ENCODE results near the gene CHKA.

The CHKA gene

DNA sequence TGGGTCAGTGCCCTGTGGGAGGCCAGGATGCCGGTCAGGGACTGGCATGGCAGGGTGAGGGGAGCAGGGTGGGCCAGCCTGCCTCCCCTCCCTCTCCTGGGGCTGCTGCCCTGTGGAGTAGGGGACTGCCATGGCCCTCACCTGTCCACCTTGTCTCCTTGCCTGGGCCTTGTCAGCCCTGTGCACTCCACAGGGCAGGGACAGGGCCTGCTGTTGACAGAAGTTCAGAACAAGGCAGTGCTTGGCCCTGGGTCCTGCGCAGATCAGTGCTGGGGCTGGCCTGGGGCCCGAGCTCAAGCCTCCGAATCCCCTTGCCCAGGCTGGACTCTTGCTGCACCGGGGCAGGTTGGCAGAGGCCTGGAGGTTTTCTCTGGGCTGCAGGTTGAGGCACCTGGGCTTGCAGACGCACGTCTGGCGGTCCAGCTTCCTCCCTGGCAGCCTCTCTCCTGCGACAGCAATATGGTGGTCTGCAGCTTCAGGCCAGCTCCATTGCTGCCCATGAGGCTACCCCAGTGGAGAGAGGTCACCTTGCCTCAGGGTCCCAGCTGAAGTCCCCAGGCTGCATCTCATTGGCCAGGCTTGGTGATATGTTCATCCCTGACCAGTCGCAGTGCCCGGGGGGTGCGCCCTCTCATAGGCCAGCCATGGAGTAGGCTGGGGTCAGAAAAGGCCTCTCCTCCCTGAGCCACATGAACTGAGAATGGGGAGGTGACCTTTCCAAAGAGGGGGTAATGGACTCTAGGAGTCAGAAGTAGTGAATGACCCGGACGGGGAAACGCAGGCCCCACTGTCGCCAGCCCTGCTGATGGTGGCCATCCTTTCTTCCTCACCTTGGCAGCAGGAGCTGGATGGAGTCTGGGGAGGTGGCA is 21.5 kb upstream of the CHKA start:
- no peak for DNase-seq (ENCODE audit: low read depth in 2 of 2)

DNA sequence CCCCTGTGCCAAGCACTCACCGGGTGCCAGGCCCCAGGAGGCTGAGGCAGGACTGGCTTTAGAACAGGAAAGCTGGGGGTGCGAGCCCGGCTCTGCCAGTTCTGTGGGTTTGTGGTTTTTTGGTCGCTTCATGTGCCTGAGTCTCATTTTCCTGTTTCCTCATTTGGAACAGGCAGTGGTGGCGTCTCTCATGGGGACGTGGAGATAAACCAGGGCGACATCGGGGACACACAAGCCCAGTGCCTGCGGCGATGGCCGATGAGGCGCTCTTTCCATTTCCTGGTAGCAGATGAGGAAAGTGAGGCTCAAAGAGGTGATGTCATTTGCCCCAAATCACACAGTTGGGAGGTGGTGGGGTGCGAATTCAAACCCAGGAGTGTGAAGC is 20.8 kb upstream of the CHKA start:
- DNase-seq (ENCODE audit: low read depth in 2 of 2) = peak; percentile 17 to 43

DNA sequence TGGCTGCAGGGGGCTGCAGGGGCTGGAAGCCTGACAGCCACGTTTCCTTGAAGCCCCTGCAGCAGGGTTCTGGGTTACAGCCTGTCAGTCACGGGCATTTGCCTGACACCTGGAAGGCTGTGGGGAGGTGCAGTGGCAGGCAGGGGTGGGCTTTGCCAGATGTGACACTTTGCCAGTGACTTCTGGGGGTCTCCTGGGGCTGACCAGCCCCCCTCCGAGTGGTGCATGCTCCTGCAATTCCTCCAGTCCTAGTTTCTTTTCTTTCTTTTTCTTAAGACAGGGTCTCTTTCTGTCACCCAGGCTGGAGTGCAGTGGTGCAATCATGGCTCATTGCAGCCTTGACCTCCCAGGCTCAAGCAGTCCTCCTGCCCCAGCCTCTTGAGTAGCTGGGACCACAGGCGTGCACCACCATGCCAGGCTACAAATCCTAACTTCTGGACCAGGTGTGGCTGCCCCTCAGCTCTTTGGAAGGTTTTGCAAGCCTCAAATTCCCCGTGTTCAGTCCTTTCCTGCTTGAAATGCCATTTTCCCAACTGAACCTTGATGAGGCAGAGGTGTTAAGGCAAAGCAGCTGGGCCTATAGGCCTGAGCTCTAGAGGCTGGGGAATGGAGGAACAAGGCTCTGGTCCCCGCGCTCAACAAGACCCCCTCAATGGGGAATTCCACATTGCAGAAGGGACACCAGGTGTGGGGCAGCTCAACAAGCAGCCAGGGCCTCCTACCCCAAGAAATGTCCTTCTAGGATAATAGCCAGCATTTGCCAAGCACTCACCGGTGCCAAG is 20.2 kb upstream of the CHKA start:
- no peak for DNase-seq (ENCODE audit: low read depth in 2 of 2)

DNA sequence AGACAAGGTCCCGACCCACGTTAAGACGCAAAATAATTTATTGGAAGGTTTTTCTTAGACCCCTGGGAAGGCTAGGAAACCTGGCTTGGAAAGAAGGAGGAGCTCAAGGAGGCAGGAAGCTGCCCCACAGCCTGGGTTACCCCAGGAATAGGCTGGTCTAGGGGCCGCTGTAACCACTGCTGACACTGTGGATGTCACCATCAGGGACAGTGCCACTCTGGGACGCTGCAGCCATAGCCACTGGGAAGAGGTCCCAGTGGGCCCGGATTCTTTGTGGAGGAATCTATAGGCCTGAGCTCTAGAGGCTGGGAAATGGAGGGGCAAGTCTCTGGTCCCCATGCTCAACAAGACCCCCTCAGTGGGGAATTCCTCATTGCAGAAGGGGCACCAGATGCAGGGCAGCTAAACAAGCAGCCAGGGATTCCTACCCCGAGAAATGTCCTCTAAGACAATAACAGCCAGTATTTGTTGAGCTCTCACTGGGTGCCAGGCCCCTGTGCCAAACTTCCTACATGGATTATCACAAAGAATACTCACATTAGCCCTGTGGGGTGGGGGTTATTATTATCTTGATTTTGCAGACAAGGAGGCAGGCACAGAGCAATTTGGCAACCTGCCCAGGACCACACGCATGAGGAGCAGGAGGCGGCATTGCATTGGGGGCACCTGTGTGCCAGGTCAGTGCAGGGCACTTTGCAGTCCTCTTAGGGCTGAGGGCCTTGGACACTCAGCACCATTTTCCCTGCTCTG is 19.5 kb upstream of the CHKA start:
- no peak for DNase-seq (ENCODE audit: low read depth in 2 of 2)

DNA sequence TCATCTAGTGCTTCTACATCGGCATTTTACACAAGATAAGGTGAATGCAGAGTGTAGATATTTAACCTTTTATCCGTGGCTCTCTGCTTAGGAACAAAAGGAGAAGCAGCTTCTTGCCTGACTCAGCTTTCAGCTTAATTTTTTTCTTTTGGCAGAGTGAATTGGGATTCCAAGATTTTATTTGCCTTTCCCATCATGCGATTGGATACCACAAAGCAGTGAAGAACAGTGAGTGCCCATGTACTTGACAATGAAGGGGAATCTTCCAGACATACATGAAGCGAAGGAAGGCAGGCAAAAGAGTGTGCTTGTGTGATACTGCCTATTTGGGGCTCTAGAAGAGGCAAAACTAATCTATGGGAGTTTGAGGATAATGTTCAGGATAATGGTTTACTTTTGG is 17.0 kb upstream of the CHKA start:
- no peak for DNase-seq (ENCODE audit: low read depth in 2 of 2)

DNA sequence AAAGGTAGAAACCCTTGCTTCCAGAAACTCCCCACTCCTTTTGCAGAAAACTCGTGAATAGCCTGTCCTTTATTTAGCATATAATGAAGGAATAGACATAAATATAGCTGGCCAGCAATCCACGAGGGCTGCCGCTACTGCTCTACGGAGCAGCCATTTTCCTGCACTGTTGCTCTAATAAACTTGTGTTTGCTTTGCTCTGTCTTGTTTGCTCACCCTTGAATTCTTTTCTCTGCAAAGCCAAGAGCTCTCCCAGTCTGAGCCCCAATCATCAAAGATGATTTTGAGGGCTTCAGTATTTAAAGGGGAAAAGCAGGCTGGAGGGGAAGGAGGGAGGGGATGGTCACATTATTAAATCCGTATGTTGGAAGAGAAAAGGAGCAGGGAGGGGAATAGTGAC is 16.6 kb upstream of the CHKA start:
- no peak for DNase-seq (ENCODE audit: low read depth in 2 of 2)

DNA sequence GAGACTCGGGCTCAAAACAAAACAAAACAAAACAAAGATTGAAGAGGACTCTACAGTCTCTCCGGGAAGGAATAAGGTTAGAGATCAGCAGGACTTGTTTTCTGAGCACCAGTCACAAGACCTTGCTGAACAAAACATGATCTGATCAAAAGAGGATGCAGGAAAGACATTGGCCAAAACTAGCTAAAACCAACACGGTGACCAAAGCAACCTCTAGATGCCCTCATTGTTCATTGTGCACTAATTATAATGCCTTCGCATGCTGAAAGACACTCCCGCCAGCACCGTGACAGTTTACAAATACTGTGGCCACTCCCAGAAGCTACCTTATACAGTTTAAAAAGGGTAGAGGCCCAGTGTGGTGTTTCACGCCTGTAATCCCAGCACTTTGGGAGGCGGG is 15.7 kb upstream of the CHKA start:
- DNase-seq (ENCODE audit: low read depth in 2 of 2) = no peak

DNA sequence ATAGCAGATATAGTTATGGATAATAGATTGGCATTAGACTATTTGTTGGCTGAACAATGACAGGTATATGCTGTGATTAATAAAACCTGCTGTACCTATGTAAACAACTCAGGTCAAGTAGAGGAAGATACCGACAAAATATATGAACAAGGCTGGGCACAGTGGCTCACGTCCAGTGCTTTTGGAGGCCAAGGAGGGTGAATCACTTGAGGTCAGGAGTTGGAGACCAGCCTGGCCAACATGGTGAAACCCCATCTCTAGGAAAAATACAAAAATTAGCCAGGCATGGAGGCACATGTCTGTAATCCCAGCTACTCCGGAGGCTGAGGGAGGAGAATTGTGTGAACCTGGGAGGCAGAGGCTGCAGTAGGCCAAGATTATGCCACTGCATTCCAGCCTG is 14.0 kb upstream of the CHKA start:
- DNase-seq (ENCODE audit: low read depth in 2 of 2) = no peak

DNA sequence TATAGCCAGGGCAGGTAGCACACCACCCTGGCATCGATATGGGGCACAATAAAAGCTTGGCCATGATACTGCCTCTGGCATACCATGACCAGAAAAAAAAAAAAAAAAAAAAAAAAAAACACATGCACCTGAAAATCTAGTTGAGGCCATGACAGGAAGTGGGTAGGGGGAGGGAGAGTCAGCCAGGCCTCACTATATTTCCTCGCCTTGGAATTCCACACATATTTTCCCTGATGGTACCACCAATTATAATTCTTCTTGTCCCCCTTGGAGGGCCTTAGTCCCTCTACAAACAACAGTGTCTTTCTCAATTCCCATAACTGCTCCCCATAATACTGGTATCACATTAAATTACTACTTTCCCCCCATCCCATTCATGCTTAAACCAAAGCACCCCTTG is 12.6 kb upstream of the CHKA start:
- no peak for DNase-seq (ENCODE audit: low read depth in 2 of 2)

DNA sequence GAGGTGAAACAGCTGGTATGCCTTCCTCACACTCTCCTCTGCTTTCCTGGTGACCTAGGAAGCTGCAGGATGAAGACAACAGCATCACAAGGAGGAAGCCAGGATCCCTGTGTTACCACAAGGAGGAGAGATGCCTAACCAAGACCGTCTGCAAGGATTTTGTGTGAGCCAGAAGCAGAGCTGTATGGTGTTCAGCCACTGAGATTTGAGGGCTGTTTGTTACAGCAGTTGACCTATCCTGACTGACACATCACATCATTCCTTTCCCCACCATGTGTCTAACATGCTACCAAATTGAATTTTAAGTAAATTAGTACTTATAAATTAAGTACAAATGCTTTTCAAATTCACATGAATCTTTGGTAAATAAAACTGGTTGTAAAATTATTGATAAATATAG is 8.9 kb upstream of the CHKA start:
- no peak for DNase-seq (ENCODE audit: low read depth in 2 of 2)

DNA sequence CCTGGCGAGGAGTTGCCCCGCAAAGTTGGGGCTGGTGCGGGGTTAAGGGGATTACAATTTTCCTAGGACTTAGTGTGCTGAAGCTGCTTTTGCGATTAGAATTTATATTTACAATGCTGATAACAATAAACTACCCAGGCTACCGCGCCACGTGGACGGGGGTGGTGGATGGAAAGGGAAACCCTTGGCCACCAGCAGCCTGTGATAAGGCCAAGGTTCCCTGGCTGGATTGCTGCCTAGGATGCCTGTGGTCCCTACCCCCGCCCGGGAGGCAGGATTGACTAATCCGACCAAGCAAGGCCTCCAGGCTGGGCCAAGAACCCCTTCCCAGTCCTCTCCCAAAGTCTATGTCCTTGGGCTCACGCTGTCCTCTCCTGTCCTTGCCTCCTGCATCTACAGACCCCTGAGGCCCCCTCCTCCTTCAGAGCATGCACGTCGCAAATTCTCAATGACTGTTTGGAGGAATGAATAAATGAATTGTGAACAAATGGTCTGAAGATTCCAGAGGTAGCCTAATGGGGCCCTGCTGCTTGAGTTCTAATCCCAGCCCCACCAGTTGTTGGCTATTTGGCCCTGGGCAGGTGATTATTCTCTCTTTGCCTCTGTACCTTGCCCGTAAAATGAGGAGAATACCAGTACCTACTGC is 7.6 kb upstream of the CHKA start:
- DNase-seq (ENCODE audit: low read depth in 2 of 2) = no peak

DNA sequence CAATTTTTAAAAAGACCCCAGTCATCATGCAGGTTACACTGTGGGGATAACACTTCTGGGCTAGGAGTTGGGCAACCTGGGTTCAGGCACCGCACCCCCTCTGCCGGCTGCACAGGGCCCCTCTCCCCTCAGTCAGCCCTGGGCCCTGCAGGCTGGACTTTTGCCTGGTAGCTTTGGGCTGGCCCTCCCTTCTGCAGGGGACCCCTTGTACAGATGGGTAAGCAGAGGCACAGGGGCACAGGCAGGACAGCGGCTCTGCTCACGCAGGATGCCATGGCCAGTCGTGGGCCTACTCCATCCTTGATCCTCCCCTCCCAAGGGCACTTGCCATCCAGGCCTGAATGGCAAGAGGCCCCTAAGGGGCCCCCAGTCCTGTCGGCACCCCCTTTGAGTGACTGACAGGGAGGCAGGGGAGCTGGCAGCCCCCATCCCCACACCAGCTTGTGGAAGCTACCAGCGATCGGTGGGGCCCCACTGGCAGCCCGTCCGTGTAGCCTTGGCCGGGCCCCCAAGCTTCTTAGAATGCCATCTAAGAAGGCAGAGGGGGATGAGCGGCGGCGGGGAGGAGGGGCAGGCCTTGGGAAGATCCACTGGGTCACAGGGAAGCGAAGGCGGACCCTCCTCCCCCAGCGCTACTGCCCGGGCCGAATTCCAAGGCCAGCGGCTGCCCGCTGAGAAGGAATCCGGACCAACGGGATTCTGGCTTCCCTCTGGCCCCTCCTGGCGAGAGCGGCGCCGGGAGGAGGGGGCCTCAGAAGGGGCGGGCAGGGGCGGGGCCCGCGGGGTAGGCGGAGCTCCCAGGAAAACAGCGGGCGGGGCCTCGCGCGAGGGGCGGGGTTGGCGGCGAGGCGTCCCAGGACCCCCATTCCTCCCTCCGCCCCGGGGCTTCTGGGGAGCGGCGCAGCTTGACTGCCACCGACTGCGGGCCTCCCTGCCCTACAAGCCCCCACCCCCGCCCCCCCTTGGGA is 6.8 kb upstream of the CHKA start:
- no peak for DNase-seq (ENCODE audit: low read depth in 2 of 2)

DNA sequence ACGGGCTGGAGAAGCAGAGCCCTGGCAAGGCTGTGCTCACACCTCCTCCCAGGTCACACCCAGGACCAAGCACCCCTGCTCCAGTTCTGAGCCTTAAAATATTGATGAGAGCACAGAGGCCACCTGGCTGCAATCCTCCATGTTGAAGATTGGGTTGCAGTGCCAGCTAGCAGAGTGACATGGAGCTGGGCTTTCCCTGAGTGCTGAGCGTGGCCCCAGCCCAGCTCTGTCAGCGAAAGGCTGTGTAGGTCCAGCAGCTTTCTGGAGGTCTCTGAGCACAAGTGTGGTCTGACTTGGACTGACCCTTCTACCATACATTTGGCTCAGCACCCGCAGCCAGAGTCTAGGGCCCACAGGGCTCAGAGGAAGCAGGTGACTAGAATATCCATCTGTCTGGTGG is 4.0 kb upstream of the CHKA start:
- DNase-seq (ENCODE audit: low read depth in 2 of 2) = no peak

DNA sequence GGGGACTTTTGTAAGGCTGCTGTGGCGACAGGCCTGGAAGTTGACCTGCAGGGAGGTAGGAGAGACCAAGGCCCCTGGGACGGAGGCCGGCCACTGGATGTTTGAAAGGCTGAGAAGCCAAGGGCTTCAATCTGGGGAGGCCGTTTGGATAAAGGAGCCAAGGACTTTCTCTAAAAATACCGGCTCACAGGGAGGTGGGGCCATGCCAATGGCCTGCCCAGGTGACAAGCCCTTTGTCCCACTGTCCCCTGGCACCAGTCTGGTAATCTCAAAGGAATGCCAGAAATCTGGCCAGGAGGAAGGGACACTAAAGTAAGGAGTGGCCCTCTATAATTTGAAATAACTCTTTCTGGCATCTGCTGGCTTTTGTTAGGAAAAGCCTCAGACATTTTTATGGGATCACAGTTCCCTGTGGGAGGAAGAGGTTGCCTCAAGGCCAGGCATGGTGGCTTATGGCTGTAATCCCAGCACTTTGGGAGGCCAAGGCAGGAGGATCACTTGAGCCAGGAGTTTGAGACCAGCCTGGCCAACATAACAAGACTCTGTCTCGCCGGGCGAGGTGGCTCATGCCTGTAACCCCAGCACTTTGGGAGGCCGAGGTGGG is 1.9 kb upstream of the CHKA start:
- DNase-seq (ENCODE audit: low read depth in 2 of 2) = no peak

DNA sequence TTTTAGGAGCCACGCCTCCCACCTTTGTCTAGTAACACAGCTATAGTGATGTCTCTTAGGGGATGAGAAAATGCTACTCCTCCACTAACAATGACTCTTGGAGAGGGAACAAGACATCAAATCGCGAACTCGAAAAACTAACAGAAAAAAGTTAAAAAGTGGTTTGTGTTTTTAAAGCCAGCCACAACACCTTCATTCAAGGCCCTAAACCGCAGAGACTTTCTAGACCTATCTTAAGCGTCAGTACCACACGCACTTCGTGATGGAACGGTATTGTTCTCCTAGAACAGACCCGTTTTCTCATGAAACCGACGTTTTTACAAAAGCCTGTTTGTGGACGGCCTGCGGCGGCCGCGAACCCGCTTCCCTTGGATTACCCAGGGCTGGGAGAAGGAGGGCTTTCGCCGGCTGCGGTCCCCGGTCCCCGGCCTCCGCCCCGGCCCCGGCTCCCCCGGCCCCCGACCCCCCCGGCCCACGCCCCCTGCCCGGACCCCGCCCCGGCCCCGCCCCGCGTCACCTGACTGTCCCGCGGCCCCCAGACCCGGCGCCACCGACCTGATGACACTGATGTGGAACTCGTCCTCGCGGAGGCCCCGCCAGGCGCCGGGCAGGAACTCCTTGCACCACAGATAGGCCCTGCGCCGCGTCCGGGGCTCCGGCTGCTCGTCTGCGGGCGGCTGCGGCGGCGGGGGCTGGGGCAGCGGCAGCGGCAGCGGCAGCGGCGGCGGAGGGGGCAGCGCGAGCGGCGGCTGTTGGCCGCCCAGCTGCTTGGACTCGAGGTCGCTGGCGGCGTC is 718 bp downstream of the CHKA start:
- no peak for DNase-seq (ENCODE audit: low read depth in 2 of 2)

DNA sequence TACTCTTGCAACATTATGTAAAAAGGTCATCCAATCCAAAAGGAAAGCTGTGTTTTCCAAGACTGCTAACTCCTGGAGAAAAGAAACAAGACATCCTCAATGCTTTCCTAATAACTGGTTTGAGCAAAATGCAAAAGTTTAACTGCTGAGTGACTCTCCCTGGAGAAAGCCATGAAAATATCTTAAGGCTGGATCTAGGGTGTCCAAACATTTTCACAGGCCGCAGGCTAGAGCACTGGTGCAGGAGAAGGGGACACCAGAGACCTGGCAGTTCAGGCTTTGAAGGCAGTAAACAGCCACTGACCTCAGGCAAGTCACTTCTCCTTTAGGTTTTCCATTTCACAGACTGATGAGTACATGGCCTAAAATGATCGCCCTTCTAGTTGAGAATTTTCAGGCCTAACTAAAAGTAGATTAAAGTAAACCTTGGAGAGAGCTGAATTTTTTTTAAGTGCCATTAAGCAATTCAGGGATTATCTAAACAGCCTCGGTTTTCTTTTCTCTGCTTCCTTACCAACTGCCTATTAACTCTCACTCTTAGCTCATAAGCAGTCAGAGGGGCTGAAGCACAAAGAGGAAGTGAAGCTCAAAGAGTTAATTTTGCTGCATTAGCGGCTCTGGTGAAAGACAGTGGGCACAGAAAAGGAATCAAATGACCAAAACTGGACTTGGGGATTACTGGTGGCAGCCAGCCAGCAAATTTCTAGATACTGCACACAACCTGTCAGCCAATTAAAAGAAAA is 2.3 kb downstream of the CHKA start:
- no peak for DNase-seq (ENCODE audit: low read depth in 2 of 2)

DNA sequence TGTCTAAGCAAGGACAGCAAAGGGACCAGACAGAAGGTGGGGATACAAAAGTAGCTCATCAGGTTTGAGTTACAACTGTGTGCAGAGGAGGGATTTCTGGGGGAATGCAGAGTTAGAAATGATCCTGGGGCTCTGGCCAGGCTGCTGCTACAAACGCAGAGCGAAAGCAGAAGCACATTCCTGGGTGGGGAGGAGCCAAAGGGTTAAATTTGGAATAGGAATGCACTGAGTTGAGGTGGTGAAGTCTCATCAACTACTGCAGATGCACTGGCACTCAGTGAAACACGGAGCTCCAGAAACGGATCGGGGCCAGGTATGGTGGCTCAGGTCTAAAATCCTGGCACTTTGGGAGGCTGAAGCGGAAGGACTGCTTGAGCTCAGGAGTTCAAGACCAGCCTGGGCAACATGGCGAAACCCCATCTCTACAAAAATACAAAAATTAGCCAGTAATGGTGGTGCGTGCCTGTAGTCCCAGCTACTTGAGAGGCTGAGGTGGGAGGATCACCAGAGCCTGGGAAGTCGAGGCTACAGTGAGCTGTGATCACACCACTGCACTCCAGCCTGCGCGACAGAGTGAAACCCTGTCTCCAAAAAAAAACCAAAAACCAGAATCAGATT is 3.2 kb downstream of the CHKA start:
- DNase-seq (ENCODE audit: low read depth in 2 of 2) = no peak

DNA sequence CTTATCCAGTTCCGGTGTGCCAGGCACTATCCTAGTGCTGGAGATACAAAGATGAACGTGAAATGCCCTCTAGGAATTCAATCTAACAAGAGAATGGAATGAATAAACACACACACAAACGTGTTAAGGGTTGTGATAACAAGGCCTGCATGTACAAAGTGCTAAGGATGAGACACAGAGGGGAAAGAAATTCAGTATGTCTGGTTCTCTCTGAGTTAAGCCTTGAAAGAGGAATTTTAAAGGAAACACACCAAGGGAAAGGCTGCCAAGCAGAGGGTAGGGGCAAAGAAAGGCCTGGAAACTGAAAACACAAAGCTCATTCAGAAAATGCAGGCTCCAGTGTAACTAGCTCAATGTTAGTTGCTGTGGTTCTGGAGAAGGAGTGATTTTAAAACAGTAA is 4.2 kb downstream of the CHKA start:
- no peak for DNase-seq (ENCODE audit: low read depth in 2 of 2)

Measured in stimulated activated CD8-positive, alpha-beta memory T cell treated with anti-CD3 and anti-CD28 coated beads, Interleukin-15, amount 100 ng/mL, for 4 hours (primary cell).